ENCODE measurements around the gene GABBR2. TPM values are rescaled to one million over a fixed set of nuclear protein-coding genes. Genes with fewer than 3 reads are reported as not detected.
A peak's percentile ranks its signal among the peaks of the same experiment; 100 is the strongest.

Gene GABBR2
- total and polyA plus RNA-seq, 9 of the 15 experiments (the other 6 are each of a cell fraction or from before 2014, with no cell fraction given), result 0.15 to 1.9 (median 0.32) TPM

DNA sequence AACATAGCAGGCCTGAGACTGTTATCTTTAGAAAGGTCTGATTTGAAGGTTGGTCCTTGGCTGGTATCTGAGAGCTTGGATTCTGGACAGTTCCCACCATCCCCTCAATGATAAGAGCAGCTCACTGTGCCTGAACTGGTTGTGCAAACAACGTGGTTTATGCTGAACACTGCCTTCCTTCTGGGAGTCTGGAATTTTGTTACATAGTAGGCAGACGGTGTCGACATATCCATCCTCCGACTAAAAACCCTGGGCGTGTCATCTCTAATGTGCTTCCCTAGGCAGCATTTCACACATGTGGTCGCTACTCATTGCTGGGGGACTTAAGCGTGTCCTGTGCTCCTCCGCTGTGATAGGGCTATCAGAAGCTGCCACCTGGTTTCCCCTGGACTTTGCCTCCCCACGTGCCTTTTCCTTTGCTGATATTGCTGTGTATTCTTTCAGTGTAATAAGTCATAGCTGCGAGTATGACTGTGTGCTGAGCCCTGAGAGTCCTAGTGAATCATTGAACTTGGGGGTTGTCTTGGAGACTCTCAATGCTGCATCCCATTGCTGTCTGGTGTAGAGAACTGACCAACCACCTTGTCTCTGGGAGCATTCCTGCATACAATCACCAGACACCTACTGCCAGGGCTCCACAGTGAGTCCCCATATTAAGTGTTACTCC, 334.2 kb downstream of the GABBR2 start (continued):
- TF ChIP-seq, protein P1, sequence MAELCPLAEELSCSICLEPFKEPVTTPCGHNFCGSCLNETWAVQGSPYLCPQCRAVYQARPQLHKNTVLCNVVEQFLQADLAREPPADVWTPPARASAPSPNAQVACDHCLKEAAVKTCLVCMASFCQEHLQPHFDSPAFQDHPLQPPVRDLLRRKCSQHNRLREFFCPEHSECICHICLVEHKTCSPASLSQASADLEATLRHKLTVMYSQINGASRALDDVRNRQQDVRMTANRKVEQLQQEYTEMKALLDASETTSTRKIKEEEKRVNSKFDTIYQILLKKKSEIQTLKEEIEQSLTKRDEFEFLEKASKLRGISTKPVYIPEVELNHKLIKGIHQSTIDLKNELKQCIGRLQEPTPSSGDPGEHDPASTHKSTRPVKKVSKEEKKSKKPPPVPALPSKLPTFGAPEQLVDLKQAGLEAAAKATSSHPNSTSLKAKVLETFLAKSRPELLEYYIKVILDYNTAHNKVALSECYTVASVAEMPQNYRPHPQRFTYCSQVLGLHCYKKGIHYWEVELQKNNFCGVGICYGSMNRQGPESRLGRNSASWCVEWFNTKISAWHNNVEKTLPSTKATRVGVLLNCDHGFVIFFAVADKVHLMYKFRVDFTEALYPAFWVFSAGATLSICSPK (IDR thresholded peaks at IDR 0.05; ENCODE audit: borderline replicate concordance), result peak; percentile 96; the same call in 1 of the 2 replicates
- TF ChIP-seq KDM1A (IDR thresholded peaks at IDR 0.05) (peak; percentile 89 to 90), SRF (CRISPR knock-in tag; IDR thresholded peaks at IDR 0.05) (no peak), TSC22D4 (tag; IDR thresholded peaks at IDR 0.05) (no peak), RAD21 (CRISPR knock-in tag; conservative IDR thresholded peaks at IDR 0.05 in 1 of 2, IDR thresholded peaks at IDR 0.05 in 1 of 2) (peak in 1 of 2 experiments; percentile 18; a peak in 1 of 4 replicates), CREB1 (IDR thresholded peaks at IDR 0.05) (peak; percentile 60), CREB1 (CRISPR knock-in tag; IDR thresholded peaks at IDR 0.05) (peak; percentile 68; the same call in 1 of the 2 replicates), ZFX (CRISPR knock-in tag; IDR thresholded peaks at IDR 0.05) (peak; percentile 51)
- TF ChIP-seq, protein P2, sequence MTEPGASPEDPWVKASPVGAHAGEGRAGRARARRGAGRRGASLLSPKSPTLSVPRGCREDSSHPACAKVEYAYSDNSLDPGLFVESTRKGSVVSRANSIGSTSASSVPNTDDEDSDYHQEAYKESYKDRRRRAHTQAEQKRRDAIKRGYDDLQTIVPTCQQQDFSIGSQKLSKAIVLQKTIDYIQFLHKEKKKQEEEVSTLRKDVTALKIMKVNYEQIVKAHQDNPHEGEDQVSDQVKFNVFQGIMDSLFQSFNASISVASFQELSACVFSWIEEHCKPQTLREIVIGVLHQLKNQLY (CRISPR knock-in tag; conservative IDR thresholded peaks at IDR 0.05), result no peak
- TF ChIP-seq, protein P3, sequence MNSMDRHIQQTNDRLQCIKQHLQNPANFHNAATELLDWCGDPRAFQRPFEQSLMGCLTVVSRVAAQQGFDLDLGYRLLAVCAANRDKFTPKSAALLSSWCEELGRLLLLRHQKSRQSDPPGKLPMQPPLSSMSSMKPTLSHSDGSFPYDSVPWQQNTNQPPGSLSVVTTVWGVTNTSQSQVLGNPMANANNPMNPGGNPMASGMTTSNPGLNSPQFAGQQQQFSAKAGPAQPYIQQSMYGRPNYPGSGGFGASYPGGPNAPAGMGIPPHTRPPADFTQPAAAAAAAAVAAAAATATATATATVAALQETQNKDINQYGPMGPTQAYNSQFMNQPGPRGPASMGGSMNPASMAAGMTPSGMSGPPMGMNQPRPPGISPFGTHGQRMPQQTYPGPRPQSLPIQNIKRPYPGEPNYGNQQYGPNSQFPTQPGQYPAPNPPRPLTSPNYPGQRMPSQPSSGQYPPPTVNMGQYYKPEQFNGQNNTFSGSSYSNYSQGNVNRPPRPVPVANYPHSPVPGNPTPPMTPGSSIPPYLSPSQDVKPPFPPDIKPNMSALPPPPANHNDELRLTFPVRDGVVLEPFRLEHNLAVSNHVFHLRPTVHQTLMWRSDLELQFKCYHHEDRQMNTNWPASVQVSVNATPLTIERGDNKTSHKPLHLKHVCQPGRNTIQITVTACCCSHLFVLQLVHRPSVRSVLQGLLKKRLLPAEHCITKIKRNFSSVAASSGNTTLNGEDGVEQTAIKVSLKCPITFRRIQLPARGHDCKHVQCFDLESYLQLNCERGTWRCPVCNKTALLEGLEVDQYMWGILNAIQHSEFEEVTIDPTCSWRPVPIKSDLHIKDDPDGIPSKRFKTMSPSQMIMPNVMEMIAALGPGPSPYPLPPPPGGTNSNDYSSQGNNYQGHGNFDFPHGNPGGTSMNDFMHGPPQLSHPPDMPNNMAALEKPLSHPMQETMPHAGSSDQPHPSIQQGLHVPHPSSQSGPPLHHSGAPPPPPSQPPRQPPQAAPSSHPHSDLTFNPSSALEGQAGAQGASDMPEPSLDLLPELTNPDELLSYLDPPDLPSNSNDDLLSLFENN (IDR thresholded peaks at IDR 0.05; ENCODE audit: low read depth in 2 of 2, low read length in 2 of 2), result peak in 1 of 2 experiments; percentile 91; a peak in 2 of 4 replicates

All from K562 (cell line).